ENCODE data around the gene LINS1.
A peak's percentile ranks its signal among the peaks of the same experiment; 100 is the strongest.

LINS1 gene

GRCh38 chr15:100602064-100602822 is at the start of gene LINS1, which contains the start of gene ASB7:
Gene LINS1, minus strand, starts transcription at chr15:100602184. Its CDS starts 21,342 bp downstream, at chr15:100580842.
Gene ASB7, plus strand, starts transcription at chr15:100602589. Its CDS starts 9,628 bp downstream, at chr15:100612217.
- DNase-seq (ENCODE audit: insufficient read length, low spot score) (peak; percentile 97), FAIRE-seq (peak; percentile 95)

DNA sequence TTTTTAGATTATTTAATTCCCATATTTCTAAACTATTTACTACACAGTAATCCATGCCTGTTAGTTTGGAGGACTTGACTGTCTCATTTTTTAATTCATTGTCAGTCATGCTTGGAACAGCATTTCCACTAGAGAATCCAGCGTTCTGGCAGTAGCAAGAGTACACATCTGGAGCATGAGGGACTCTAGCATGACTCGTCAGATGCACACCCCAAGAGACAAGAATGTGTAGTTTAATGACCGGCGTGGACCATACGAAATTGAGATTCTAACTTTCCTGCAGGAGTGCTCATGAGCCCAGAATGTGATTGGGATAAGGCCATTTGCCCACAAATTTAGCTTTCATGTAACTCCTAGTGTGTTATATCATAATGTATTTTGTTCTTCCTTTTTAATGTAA is 49.3 kb upstream of the LINS1 start:
- FAIRE-seq = no peak
- no peak for DNase-seq (ENCODE audit: insufficient read length, low spot score)

- DNase-seq (ENCODE audit: insufficient read length, low spot score) (no peak), FAIRE-seq (no peak)
Measured at GRCh38 chr15:100650685-100651084, 48.7 kb upstream of the LINS1 start.

DNA sequence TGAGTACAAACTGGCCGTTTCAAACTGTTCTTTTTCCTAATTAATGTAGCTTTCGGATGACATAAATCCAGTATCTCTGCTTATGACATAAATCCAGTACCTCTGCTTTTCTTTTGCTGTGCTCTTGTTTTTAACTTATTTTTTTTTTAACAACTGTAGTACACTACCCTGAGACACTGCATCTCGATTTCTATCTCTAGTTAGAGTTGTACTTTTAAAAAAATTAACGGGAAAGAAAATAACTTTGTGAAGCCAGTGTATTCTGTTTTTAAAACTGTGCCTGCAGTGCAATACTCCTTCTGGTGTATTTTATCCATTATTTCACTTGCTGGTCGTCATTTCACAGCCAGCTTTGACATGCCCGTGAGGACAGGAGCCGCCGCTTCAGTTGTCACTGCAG is 47.0 kb upstream of the LINS1 start:
- DNase-seq (ENCODE audit: insufficient read length, low spot score) = no peak
- no peak for FAIRE-seq

GRCh38 chr15:100645671-100646070 is 43.7 kb upstream of the LINS1 start:
- FAIRE-seq (no peak), DNase-seq (ENCODE audit: insufficient read length, low spot score) (no peak)

- no peak for FAIRE-seq
- DNase-seq (ENCODE audit: insufficient read length, low spot score) = no peak
Measured at GRCh38 chr15:100642950-100643338, 41.0 kb upstream of the LINS1 start.

GRCh38 chr15:100642213-100642949 is 40.4 kb upstream of the LINS1 start:
- no peak for DNase-seq (ENCODE audit: insufficient read length, low spot score)
- FAIRE-seq = no peak

DNA sequence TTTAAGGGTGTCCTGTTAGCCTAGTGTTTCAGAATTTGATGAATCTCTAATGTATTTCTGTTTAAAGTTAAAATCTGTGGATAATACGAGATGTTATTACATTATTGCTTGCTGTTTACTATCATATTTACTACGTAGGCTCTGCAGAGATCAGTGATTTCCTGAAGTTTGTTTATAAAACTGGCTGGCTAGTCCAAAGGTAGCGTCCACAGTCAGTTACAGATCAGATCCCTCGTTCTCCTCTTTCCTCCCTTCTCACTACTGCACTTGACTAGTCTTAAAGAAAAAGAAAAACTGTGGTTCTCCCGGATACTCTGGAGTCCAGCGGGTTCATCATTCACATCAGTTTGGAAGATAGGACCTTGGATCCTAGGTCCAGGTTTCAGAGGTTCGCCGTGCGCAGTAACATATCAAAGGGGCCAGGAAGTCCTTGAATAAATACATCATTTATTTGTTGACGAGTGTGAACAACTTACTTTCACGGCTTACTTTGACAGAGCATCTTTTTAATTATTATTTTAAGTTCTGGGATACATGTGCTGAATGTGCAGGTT is 36.3 kb upstream of the LINS1 start:
- no peak for FAIRE-seq

GRCh38 chr15:100635406-100636071 is 33.6 kb upstream of the LINS1 start:
- FAIRE-seq = no peak

More for the DNA sequence above, 36.3 kb upstream of the LINS1 start:
- no peak for DNase-seq (ENCODE audit: insufficient read length, low spot score)

DNA sequence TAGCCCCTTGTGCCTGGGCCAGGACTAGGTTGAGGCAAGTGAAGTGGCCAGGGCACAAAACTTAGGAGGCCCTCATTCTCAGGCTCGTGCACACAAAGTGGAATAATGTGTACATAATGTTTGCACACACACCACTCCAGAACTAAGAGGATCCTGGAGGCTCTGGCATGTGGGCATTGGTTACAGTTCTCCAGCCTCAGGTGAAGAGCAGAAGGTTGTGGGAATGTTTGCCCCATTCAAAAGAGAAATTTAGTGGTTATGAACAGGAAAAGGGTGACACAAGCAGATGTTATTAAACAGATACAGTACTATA is 31.7 kb upstream of the LINS1 start:
- FAIRE-seq (no peak), DNase-seq (ENCODE audit: insufficient read length, low spot score) (no peak)

More at GRCh38 chr15:100635406-100636071, 33.6 kb upstream of the LINS1 start:
- DNase-seq (ENCODE audit: insufficient read length, low spot score) = no peak

DNA sequence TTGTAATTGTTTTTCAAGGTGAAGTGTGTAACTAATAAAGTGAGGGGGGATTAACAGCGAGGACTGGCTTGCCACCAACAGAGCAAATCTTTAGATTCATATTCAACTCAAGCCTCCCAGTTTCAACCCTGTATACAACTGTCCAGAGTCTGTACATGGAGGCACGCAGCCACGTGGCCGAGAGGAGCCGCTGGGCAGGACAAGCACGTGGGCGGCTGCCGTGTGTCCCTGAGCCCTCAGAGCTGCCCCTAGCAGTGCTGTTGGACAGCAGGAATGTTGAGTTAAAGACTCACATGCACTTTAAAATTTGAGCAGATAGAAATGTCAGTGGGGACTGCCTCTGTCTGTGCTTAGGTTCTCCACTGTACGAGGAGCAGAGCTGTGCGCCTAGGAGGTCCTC is 29.8 kb upstream of the LINS1 start:
- DNase-seq (ENCODE audit: insufficient read length, low spot score) = no peak
- FAIRE-seq = no peak

DNA sequence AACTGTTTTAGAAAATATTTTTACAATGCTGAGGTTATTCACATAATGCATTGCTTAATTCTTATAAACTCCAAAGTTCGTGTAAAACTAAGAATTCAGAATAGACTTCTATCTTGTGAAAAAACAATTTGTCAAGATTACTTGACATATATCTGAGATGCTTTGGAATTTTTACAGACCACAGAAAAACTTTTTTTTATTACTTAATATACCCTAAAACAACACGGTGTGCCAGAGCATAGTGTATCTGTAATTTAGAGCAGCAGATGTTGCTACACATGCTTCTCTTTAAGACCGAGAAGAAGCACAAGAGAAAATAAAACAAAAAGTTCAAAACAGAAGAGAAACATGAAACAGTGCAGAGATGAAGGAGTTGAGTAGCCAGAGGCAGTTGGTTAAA is 26.8 kb upstream of the LINS1 start:
- no peak for FAIRE-seq
- DNase-seq (ENCODE audit: insufficient read length, low spot score) = no peak

GRCh38 chr15:100627789-100628395 is 25.9 kb upstream of the LINS1 start:
- FAIRE-seq (no peak), DNase-seq (ENCODE audit: insufficient read length, low spot score) (peak; percentile 53)

DNA sequence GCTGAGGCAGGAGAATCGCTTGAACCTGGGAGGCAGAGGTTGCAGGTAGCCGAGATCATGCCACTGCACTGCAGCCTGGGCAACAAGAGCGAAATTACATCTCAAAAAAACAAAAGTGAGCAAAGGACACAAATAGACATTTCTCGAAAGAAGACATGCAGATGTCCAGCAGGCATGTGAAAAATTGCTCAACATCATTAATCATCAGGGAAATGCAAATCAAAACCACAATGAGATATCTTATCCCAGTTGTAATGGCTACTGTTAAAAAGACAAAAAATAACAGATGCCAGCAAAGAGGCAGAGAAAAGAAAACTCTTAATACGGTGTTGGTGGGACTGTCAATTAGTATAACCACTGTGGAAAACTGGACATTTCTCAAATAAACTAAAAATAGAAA is 21.3 kb upstream of the LINS1 start:
- FAIRE-seq = no peak
- DNase-seq (ENCODE audit: insufficient read length, low spot score) = no peak

DNA sequence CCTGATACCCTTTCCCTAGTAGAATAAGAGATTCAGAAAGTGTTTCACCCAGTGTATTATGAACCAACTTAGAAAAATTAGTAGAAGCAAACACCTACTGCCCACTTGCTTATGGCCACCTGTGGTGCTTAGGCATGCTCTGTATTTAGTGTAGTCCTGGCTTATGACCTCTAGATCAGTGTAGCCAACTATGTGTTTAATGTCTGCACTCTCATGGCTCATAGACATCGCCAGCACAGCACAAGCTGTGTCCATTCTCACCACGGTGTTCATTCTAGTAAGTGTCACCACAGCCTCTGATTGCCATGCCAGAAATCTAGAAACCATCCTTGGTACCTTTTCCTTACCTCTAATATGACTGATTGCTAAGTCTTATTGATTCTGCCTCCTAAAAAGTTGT is 14.7 kb upstream of the LINS1 start:
- DNase-seq (ENCODE audit: insufficient read length, low spot score) = no peak
- no peak for FAIRE-seq

GRCh38 chr15:100615801-100616200 is 13.8 kb upstream of the LINS1 start:
- FAIRE-seq (no peak), DNase-seq (ENCODE audit: insufficient read length, low spot score) (no peak)

GRCh38 chr15:100614918-100615317 is 12.9 kb upstream of the LINS1 start:
- DNase-seq (ENCODE audit: insufficient read length, low spot score) (no peak), FAIRE-seq (no peak)

DNA sequence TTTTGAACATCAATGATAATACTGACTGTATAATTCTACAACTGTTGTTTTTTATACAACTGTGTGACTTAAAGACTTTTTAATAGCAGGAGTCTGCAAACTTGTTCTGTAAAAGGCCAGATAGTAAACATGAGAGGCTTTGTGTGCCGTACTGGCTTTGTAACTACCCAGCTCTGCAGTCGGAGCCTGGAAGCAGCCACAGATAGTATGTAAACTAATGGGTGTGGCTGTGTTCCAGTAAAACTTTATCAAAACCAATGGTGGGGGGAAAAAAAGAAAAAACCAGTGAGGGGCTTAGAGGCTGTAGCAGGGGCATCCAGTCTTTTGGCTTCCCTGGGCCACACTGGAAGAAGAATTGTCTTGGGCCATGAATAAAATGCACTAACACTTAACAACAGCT is 12.4 kb upstream of the LINS1 start:
- no peak for FAIRE-seq
- DNase-seq (ENCODE audit: insufficient read length, low spot score) = no peak

DNA sequence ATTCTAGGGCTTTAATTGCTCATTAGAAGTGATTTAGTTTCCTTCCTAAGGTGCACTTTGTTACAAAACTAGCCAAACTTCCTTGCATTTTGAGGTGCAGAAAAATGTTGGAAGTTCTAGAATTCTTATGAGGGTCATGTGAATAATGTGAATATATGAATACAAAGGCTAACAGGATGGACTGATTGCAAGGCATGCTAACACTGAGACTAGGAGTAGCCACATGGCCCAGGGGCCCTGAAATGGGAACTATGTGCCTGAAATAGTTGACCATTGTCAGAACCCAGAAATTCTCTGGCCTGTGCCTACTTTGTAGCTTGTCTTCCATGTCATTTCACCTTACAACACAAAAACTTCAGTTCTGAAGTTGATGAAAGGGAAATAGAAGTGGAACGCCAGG is 11.2 kb upstream of the LINS1 start:
- FAIRE-seq = no peak
- DNase-seq (ENCODE audit: insufficient read length, low spot score) = no peak

DNA sequence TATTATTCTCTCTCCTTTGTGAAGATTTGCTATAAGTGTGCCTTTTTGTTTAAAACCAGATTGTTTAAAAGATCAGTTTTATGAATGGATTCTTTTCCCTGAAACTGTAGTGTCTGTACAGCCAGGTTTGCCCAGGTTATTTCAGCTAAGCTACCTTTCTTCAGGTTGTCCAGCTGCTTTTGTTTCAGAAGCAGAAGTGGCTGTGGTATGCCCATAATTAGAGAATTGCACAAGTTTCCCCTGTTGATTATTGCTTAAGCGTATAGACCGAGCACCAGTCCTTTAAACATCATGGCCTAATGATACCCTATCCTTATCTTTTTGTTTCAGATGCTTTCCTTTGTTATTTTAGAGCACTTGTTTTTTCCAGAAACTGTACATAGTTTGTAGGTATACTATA is 10.6 kb upstream of the LINS1 start:
- DNase-seq (ENCODE audit: insufficient read length, low spot score) (no peak), FAIRE-seq (no peak)

DNA sequence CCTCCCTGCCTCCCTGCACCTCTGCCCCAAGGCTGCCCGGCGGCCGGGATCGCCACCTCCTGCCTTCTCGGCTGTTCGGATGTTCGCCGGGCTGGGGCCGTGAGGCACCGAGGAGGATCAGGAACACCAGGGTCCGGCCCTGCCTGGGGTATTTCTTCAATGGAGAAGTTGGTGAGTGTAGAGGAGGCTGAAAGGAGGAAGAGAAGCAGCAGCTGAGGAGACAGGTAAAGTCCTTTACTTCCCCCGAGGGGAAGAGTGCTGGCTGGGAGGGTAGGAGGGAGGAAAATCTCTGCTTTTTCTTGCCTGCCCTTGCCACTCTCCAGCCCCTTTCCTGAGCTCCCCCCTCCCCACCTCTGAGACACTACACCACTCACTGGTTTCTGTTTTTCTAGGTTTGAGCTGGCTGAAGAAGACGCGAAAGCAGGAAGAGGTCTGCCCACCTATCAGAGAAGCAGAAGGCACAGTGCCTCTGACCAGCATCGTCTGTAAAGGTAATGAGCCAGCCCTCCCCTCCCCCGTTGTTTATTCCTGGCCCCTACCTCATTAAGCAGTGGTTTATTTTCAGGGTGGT is 924 bp upstream of the LINS1 start:
- FAIRE-seq (no peak), DNase-seq (ENCODE audit: insufficient read length, low spot score) (no peak)

All from HTR-8/SVneo (cell line).